HepG2 (cell line): ENCODE data around the gene FOXA1. TPM values are rescaled to one million over a fixed set of nuclear protein-coding genes. Genes with fewer than 3 reads are reported as not detected.

ENCODE experiments used
- ATF5 ChIP-seq: sonication (generic); formaldehyde crosslinking; IDR thresholded peaks from 2 replicates; pipeline ENCODE4 v1.4.0; 2020; ENCODE audit warnings: mild to moderate bottlenecking, low read depth, missing genetic modification reagents
- DMTF1 ChIP-seq: sonication (generic); formaldehyde crosslinking; IDR thresholded peaks from 2 replicates; pipeline ENCODE4 v1.4.0; 2020; ENCODE audit warnings: mild to moderate bottlenecking, missing genetic modification reagents
- ELF1 ChIP-seq: sonication (generic); formaldehyde crosslinking; IDR thresholded peaks from 2 replicates; pipeline ENCODE4 v1.4.0; 2020; ENCODE audit warnings: missing genetic modification reagents
- GLMP ChIP-seq: sonication (generic); formaldehyde crosslinking; IDR thresholded peaks from 2 replicates; pipeline ENCODE4 v1.9.0; 2021; ENCODE audit warnings: missing genetic modification reagents, mild to moderate bottlenecking, borderline replicate concordance
- GRHL1 ChIP-seq: sonication (generic); formaldehyde crosslinking; conservative IDR thresholded peaks from 2 replicates; pipeline ENCODE4 v1.8.0; 2022; ENCODE audit warnings: missing genetic modification reagents
- HNF1B ChIP-seq: sonication (generic); formaldehyde crosslinking; IDR thresholded peaks from 2 replicates; pipeline ENCODE4 v1.5.1; 2020; ENCODE audit warnings: mild to moderate bottlenecking, moderate library complexity, missing genetic modification reagents
- PRDM10 ChIP-seq: sonication (generic); formaldehyde crosslinking; IDR thresholded peaks from 2 replicates; pipeline ENCODE4 v1.4.0; 2020; ENCODE audit warnings: low read depth, missing genetic modification reagents
- SOX5 ChIP-seq: IDR thresholded peaks from 2 replicates; pipeline ENCODE4 v1.6.1; 2016; ENCODE audit warnings: borderline replicate concordance
- SP5 ChIP-seq: IDR thresholded peaks from 2 replicates; pipeline ENCODE4 v1.6.1; 2016; ENCODE audit warnings: low read depth, borderline replicate concordance
- ZKSCAN1 ChIP-seq: fragments of 150-350 bp; IDR thresholded peaks from 2 replicates; pipeline ENCODE4 v1.6.1; 2014; ENCODE audit warnings: low read length
- ZNF513 ChIP-seq: sonication (generic); formaldehyde crosslinking; conservative IDR thresholded peaks from 2 replicates; pipeline ENCODE4 v1.5.0; 2020; ENCODE audit warnings: missing genetic modification reagents
- ZNF556 ChIP-seq: sonication (generic); formaldehyde crosslinking; IDR thresholded peaks from 2 replicates; pipeline ENCODE4 v1.4.0; 2020; ENCODE audit warnings: mild to moderate bottlenecking, missing genetic modification reagents, borderline replicate concordance
- ZNF616 ChIP-seq: sonication (generic); formaldehyde crosslinking; IDR thresholded peaks from 2 replicates; pipeline ENCODE4 v1.5.0; 2020; ENCODE audit warnings: low read depth, mild to moderate bottlenecking, missing genetic modification reagents
- ZNF749 ChIP-seq: sonication (generic); formaldehyde crosslinking; IDR thresholded peaks from 2 replicates; pipeline ENCODE4 v1.8.0; 2022; ENCODE audit warnings: mild to moderate bottlenecking, missing genetic modification reagents, moderate library complexity, borderline replicate concordance
- polyA plus RNA-seq, 8 experiments: library from polyadenylated mRNA; depleted of rRNA in 3 of 8; stranded (reverse) in 7 of 8; unstranded in 1 of 8; fragments of >200 nt; fragmentation: Illumina TruSeq in 4 of 8; extraction: Trizol in 4 of 8; gene quantifications; 2 replicates each; pipeline versions ENCODE4 v1.2.1 to v1.2.3, GENCODE V29; 2011 to 2016; ENCODE audit warnings: low read depth in 4 of 8, missing spikeins in 1 of 8, mixed read lengths in 1 of 8; ENCODE audit not compliant: insufficient read depth in 1 of 8
- total RNA-seq, 5 experiments: library from RNA; depleted of rRNA; stranded (reverse); fragments of >200 nt; fragmentation: Illumina TruSeq; extraction: Trizol; gene quantifications; 2 replicates each; pipeline ENCODE4 v1.2.3, GENCODE V29; 2016; ENCODE audit warnings: low read depth in 1 of 5

The FOXA1 gene
- total and polyA plus RNA-seq, 2 of the 13 experiments (the other 11 are each of a cell fraction or from before 2014, with no cell fraction given): 43.4 to 58.6 TPM

- 0 out of 2 replicates have a peak, but pooled peaks have one; percentile 18 for TF ChIP-seq HNF1B
- TF ChIP-seq GRHL1 (CRISPR knock-in tag): no peak
- TF ChIP-seq ZNF616 (CRISPR knock-in tag): no peak
- no peak for TF ChIP-seq ZNF749 (CRISPR knock-in tag)
- TF ChIP-seq ATF5: no peak
- TF ChIP-seq ZNF513 (CRISPR knock-in tag): no peak
- no peak for TF ChIP-seq DMTF1 (CRISPR knock-in tag)
- TF ChIP-seq GLMP: no peak
- no peak for TF ChIP-seq ZKSCAN1
- TF ChIP-seq ELF1 (CRISPR knock-in tag): no peak
- no peak for TF ChIP-seq PRDM10 (CRISPR knock-in tag)
- no peak for TF ChIP-seq SP5 (CRISPR knock-in tag)
- TF ChIP-seq SOX5 (CRISPR knock-in tag): no peak
- TF ChIP-seq ZNF556 (CRISPR knock-in tag): no peak; the same call in 1 of the 2 replicates
Observed at GRCh38 chr14:37585971-37586796, 8.9 kb downstream of the FOXA1 start (continued).
